HEK293T (cell line): ENCODE results near the gene MED19.
"Not testable (repeated sequence)": the region's sequence is repeated elsewhere in the genome, so short reads cannot be mapped to it uniquely, and the experiment has no call there.

Source experiments
- CTCF ChIA-PET: fragments of 350-600 bp; formaldehyde crosslinking; extraction: SDS; loops from one replicate; lab custom pipeline; 2021; ENCODE audit warnings: antibody characterized with exemption, inconsistent platforms; lab: Yijun Ruan, JAX
- POLR2A ChIA-PET: fragments of 350-600 bp; formaldehyde crosslinking; extraction: SDS; loops from one replicate; lab custom pipeline; 2020; ENCODE audit warnings: antibody characterized with exemption, inconsistent platforms; lab: Yijun Ruan, JAX
- DNase-seq: peaks from one replicate; pipeline ENCODE4 v3.0.0; 2012; ENCODE audit warnings: mixed read lengths; ENCODE audit errors: extremely low spot score
- ARNT ChIP-seq: fragments of 450-650 bp; IDR thresholded peaks from 2 replicates; pipeline ENCODE4 v1.6.1; 2017; ENCODE audit warnings: mild to moderate bottlenecking
- BHLHE40 ChIP-seq: fragments of 450-650 bp; IDR thresholded peaks from 2 replicates; pipeline ENCODE4 v1.6.1; 2016; ENCODE audit warnings: mild to moderate bottlenecking, moderate library complexity, borderline replicate concordance
- CTBP1 ChIP-seq: fragments of 450-650 bp; IDR thresholded peaks from 2 replicates; pipeline ENCODE4 v1.6.1; 2016; ENCODE audit warnings: borderline replicate concordance
- ELF4 ChIP-seq: fragments of 450-650 bp; IDR thresholded peaks from 2 replicates; pipeline ENCODE4 v1.6.1; 2017; ENCODE audit warnings: antibody characterized with exemption
- FOXA1 ChIP-seq: fragments of 450-650 bp; IDR thresholded peaks from 2 replicates; pipeline ENCODE4 v1.6.1; 2016; ENCODE audit warnings: mild to moderate bottlenecking
- FOXK2 ChIP-seq: fragments of 450-650 bp; IDR thresholded peaks from 2 replicates; pipeline ENCODE4 v1.6.1; 2016; ENCODE audit warnings: mild to moderate bottlenecking
- FOXM1 ChIP-seq: fragments of 450-650 bp; IDR thresholded peaks from 2 replicates; pipeline ENCODE4 v1.6.1; 2017; ENCODE audit warnings: mild to moderate bottlenecking, borderline replicate concordance
- HDGF ChIP-seq: fragments of 450-650 bp; IDR thresholded peaks from 2 replicates; pipeline ENCODE4 v1.6.1; 2017; ENCODE audit warnings: antibody characterized with exemption, borderline replicate concordance
- L3MBTL2 ChIP-seq: fragments of 450-650 bp; conservative IDR thresholded peaks from 2 replicates; pipeline ENCODE4 v1.6.1; 2016; ENCODE audit warnings: mild to moderate bottlenecking
- LEF1 ChIP-seq: fragments of 450-650 bp; IDR thresholded peaks from 2 replicates; pipeline ENCODE4 v1.6.1; 2017; ENCODE audit warnings: mild to moderate bottlenecking, borderline replicate concordance
- NFRKB ChIP-seq: fragments of 450-650 bp; IDR thresholded peaks from 2 replicates; pipeline ENCODE4 v1.6.1; 2016; ENCODE audit warnings: mild to moderate bottlenecking, moderate library complexity
- PKNOX1 ChIP-seq: fragments of 450-650 bp; IDR thresholded peaks from 2 replicates; pipeline ENCODE4 v1.6.1; 2016
- SP1 ChIP-seq: fragments of 450-650 bp; IDR thresholded peaks from 2 replicates; pipeline ENCODE4 v1.6.1; 2017
- SUZ12 ChIP-seq: fragments of 450-650 bp; IDR thresholded peaks from 2 replicates; pipeline ENCODE4 v1.6.1; 2016; ENCODE audit warnings: mild to moderate bottlenecking
- TARDBP ChIP-seq: fragments of 450-650 bp; IDR thresholded peaks from 2 replicates; pipeline ENCODE4 v1.6.1; 2016
- ZNF384 ChIP-seq: fragments of 450-650 bp; IDR thresholded peaks from 2 replicates; pipeline ENCODE4 v1.6.1; 2016

The MED19 gene

GRCh38 chr11:57698843-57699365 lies 13.1 kb downstream of the MED19 start:
- ChIA-PET CTCF (no interaction called here), POLR2A (interaction anchor here (1.0 kb wide), 1 partner anchor 18 kb away, joined by 4 read pairs; no protein-coding TSS in a partner anchor)
- no peak for DNase-seq
- no peak for TF ChIP-seq FOXK2
- no peak for TF ChIP-seq FOXM1

- DNase-seq, CTCF ChIA-PET, POLR2A ChIA-PET: not testable (repeated sequence)
Measured at GRCh38 chr11:57690474-57690873, 21.5 kb downstream of the MED19 start.

- ChIA-PET POLR2A (interaction anchor here (1.3 kb wide), 1 partner anchor 17 kb away, joined by 4 read pairs; no protein-coding TSS in a partner anchor), CTCF (no interaction called here)
- no peak for DNase-seq
- no peak for TF ChIP-seq SP1
- no peak for TF ChIP-seq TARDBP
- no peak for TF ChIP-seq NFRKB
- TF ChIP-seq L3MBTL2: no peak
- TF ChIP-seq SUZ12: no peak
- no peak for TF ChIP-seq FOXA1
- no peak for TF ChIP-seq ZNF384
- no peak for TF ChIP-seq HDGF
- no peak for TF ChIP-seq PKNOX1
- TF ChIP-seq CTBP1: no peak
Measured at GRCh38 chr11:57681168-57681567, 30.8 kb downstream of the MED19 start.

GRCh38 chr11:57680552-57680874 lies 31.5 kb downstream of the MED19 start:
- no peak for TF ChIP-seq CTBP1
- no peak for TF ChIP-seq PKNOX1
- no peak for TF ChIP-seq BHLHE40
- no peak for TF ChIP-seq NFRKB
- TF ChIP-seq SP1: no peak
- TF ChIP-seq FOXM1: no peak
- DNase-seq: no peak
- ChIA-PET CTCF (no interaction called here), POLR2A (interaction anchor here (0.8 to 1.3 kb wide), 2 partner anchors 18 to 898 kb away, joined by 3 to 4 read pairs; no protein-coding TSS in a partner anchor)

GRCh38 chr11:57679396-57679795 lies 32.6 kb downstream of the MED19 start:
- ChIA-PET POLR2A (no interaction called here), CTCF (no interaction called here)
- TF ChIP-seq FOXM1 (no peak), NFRKB (no peak), BHLHE40 (no peak), SUZ12 (no peak), L3MBTL2 (no peak), CTBP1 (no peak), ELF4 (no peak), TARDBP (no peak), SP1 (no peak), PKNOX1 (no peak), FOXA1 (no peak), HDGF (no peak), ZNF384 (no peak), LEF1 (no peak)
- DNase-seq: no peak

GRCh38 chr11:57675176-57675941 lies 36.7 kb downstream of the MED19 start:
- no peak for DNase-seq
- CTCF ChIA-PET: interaction anchor here (0.6 kb wide), 1 partner anchor 108 kb away, joined by 3 read pairs; the partner anchor contains the start of gene UBE2L6
- TF ChIP-seq PKNOX1 (no peak), ARNT (no peak), FOXK2 (no peak), SUZ12 (no peak), ELF4 (no peak), CTBP1 (no peak), TARDBP (no peak), SP1 (no peak), FOXM1 (no peak), BHLHE40 (no peak), ZNF384 (no peak)
- POLR2A ChIA-PET: interaction anchor here (1.2 to 1.4 kb wide), 2 partner anchors 8 to 37 kb away, joined by 4 read pairs; partner anchors contain the start of genes MED19 and TMX2
